HEK293 (cell line): ENCODE results near the gene PPIE.
A peak's percentile ranks its signal among the peaks of the same experiment; 100 is the strongest.

Source experiments
- ZBTB20 ChIP-seq: fragments of 450-650 bp; formaldehyde crosslinking; IDR thresholded peaks from 2 replicates; pipeline ENCODE4 v1.5.1; 2016; ENCODE audit warnings: missing biosample characterization, missing genetic modification characterization
- ZNF132 ChIP-seq: fragments of 450-650 bp; formaldehyde crosslinking; IDR thresholded peaks from 2 replicates; pipeline ENCODE4 v1.5.1; 2017; ENCODE audit warnings: missing biosample characterization, missing genetic modification characterization, borderline replicate concordance
- ZNF157 ChIP-seq: fragments of 450-650 bp; formaldehyde crosslinking; IDR thresholded peaks from 2 replicates; pipeline ENCODE4 v1.5.1; 2016; ENCODE audit warnings: missing biosample characterization, missing genetic modification characterization
- ZNF214 ChIP-seq: fragments of 450-650 bp; formaldehyde crosslinking; IDR thresholded peaks from 2 replicates; pipeline ENCODE4 v1.5.1; 2017; ENCODE audit warnings: missing biosample characterization, mild to moderate bottlenecking, missing genetic modification characterization, borderline replicate concordance
- ZNF266 ChIP-seq: fragments of 450-650 bp; formaldehyde crosslinking; IDR thresholded peaks from 2 replicates; pipeline ENCODE4 v1.5.1; 2016; ENCODE audit warnings: missing biosample characterization, missing genetic modification characterization, low read depth
- ZNF311 ChIP-seq: fragments of 450-650 bp; formaldehyde crosslinking; IDR thresholded peaks from 2 replicates; pipeline ENCODE4 v1.5.1; 2017; ENCODE audit warnings: missing biosample characterization, missing genetic modification characterization, borderline replicate concordance
- ZNF433 ChIP-seq: fragments of 450-650 bp; formaldehyde crosslinking; IDR thresholded peaks from 2 replicates; pipeline ENCODE4 v1.5.1; 2016; ENCODE audit warnings: missing biosample characterization, missing genetic modification characterization, low read depth
- ZNF501 ChIP-seq: fragments of 450-650 bp; formaldehyde crosslinking; IDR thresholded peaks from 2 replicates; pipeline ENCODE4 v1.5.1; 2016; ENCODE audit warnings: missing biosample characterization, missing genetic modification characterization
- ZNF510 ChIP-seq: fragments of 450-650 bp; formaldehyde crosslinking; IDR thresholded peaks from 2 replicates; pipeline ENCODE4 v1.5.1; 2018; ENCODE audit warnings: mild to moderate bottlenecking, missing genetic modification characterization, missing biosample characterization; ENCODE audit not compliant: insufficient replicate concordance
- ZNF548 ChIP-seq: fragments of 450-650 bp; formaldehyde crosslinking; IDR thresholded peaks from 2 replicates; pipeline ENCODE4 v1.5.1; 2016; ENCODE audit warnings: missing biosample characterization, missing genetic modification characterization
- ZNF558 ChIP-seq: fragments of 450-650 bp; formaldehyde crosslinking; IDR thresholded peaks from 2 replicates; pipeline ENCODE4 v1.5.1; 2016; ENCODE audit warnings: missing biosample characterization, missing genetic modification characterization
- ZNF561 ChIP-seq: fragments of 450-650 bp; IDR thresholded peaks from 2 replicates; pipeline ENCODE4 v1.5.1; 2018; ENCODE audit warnings: missing biosample characterization, missing genetic modification characterization, borderline replicate concordance
- ZNF76 ChIP-seq: fragments of 450-650 bp; formaldehyde crosslinking; IDR thresholded peaks from 2 replicates; pipeline ENCODE4; 2016; ENCODE audit warnings: low read depth, missing biosample characterization, missing genetic modification characterization, borderline replicate concordance
- ZNF843 ChIP-seq: fragments of 450-650 bp; formaldehyde crosslinking; IDR thresholded peaks from 2 replicates; pipeline ENCODE4 v1.5.1; 2016; ENCODE audit warnings: missing biosample characterization, missing genetic modification characterization
- ZSCAN30 ChIP-seq: fragments of 450-650 bp; IDR thresholded peaks from 2 replicates; pipeline ENCODE4 v1.5.1; 2018; ENCODE audit warnings: missing biosample characterization, mild to moderate bottlenecking, missing genetic modification characterization, moderate library complexity
- ZXDB ChIP-seq: fragments of 450-650 bp; formaldehyde crosslinking; IDR thresholded peaks from 2 replicates; pipeline ENCODE4 v1.5.1; 2016; ENCODE audit warnings: missing biosample characterization, missing genetic modification characterization
- TF ChIP-seq, protein P1 (sequence below): fragments of 450-650 bp; IDR thresholded peaks from 2 replicates; pipeline ENCODE4 v1.5.1; 2018; ENCODE audit warnings: missing biosample characterization, mild to moderate bottlenecking, missing genetic modification characterization
- TF ChIP-seq, protein P2 (sequence below): fragments of 450-650 bp; formaldehyde crosslinking; IDR thresholded peaks from 2 replicates; pipeline ENCODE4; 2016; ENCODE audit warnings: missing biosample characterization, missing genetic modification characterization
- TF ChIP-seq, protein P3 (sequence below): fragments of 450-650 bp; formaldehyde crosslinking; IDR thresholded peaks from 2 replicates; pipeline ENCODE4 v1.5.1; 2017; ENCODE audit warnings: missing biosample characterization, missing genetic modification characterization
- TF ChIP-seq, protein P4 (sequence below): fragments of 450-650 bp; formaldehyde crosslinking; IDR thresholded peaks from 2 replicates; pipeline ENCODE4 v1.5.1; 2016; ENCODE audit warnings: missing biosample characterization, missing genetic modification characterization
- TF ChIP-seq, protein P5 (sequence below): fragments of 450-650 bp; formaldehyde crosslinking; IDR thresholded peaks from 2 replicates; pipeline ENCODE4 v1.5.1; 2016; ENCODE audit warnings: missing biosample characterization, missing genetic modification characterization
- TF ChIP-seq, protein P6 (sequence below): fragments of 450-650 bp; formaldehyde crosslinking; IDR thresholded peaks from 2 replicates; pipeline ENCODE4 v1.5.1; 2016; ENCODE audit warnings: missing biosample characterization, missing genetic modification characterization
- TF ChIP-seq, protein P7 (sequence below): fragments of 450-650 bp; formaldehyde crosslinking; IDR thresholded peaks from 2 replicates; pipeline ENCODE4 v1.5.1; 2016; ENCODE audit warnings: missing biosample characterization, missing genetic modification characterization
- TF ChIP-seq, protein P8 (sequence below): fragments of 450-650 bp; formaldehyde crosslinking; IDR thresholded peaks from 2 replicates; pipeline ENCODE4 v1.5.1; 2016; ENCODE audit warnings: missing biosample characterization, missing genetic modification characterization

Gene PPIE

DNA sequence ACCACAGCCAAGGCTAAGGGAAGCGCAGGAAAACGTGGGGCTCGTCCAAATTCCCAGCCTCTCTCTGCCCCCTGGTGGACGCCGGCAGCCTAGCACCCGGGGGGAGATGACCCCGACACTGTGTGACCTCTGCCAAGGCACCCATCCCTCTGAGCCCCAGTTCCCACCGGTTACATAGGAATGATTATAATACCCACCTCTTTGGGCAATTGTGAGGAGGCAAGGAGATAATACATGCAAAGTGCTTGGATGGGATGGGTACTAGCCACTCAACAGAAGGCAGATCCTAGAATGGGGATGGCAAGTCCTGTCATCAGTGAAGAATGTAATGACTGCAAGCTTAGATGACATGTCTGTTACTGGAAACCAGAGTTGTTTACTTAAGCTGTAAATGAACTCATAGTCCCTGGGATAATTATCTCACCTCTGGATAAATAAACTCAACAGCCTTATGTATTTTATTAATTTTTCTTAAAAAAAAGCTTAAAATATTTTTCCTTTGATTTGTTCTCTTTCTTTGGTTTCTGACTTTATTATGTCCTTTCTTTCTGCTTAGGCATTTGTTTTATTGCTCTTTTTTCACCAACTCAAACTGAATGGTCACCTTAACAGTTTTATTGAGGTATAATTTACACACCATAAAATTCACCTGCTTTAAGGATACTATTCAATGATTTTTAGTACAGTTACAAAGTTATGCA is 61.2 kb downstream of the PPIE start (continued):
- TF ChIP-seq, protein P1, sequence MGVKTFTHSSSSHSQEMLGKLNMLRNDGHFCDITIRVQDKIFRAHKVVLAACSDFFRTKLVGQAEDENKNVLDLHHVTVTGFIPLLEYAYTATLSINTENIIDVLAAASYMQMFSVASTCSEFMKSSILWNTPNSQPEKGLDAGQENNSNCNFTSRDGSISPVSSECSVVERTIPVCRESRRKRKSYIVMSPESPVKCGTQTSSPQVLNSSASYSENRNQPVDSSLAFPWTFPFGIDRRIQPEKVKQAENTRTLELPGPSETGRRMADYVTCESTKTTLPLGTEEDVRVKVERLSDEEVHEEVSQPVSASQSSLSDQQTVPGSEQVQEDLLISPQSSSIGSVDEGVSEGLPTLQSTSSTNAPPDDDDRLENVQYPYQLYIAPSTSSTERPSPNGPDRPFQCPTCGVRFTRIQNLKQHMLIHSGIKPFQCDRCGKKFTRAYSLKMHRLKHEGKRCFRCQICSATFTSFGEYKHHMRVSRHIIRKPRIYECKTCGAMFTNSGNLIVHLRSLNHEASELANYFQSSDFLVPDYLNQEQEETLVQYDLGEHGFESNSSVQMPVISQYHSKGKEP (tag by site-specific recombination), result no peak
- TF ChIP-seq ZNF76 (tag by site-specific recombination) (0 out of 2 replicates have a peak, but pooled peaks have one; percentile 10), ZNF548 (tag by site-specific recombination) (no peak), ZNF843 (peak; percentile 69; the same call in 1 of the 2 replicates), ZNF311 (no peak), ZNF561 (no peak), ZNF132 (tag by site-specific recombination) (no peak), ZBTB20 (tag by site-specific recombination) (no peak), ZNF558 (tag by site-specific recombination) (peak; percentile 51; the same call in 1 of the 2 replicates), ZXDB (tag by site-specific recombination) (0 out of 2 replicates have a peak, but pooled peaks have one; percentile 19), ZNF214 (no peak), ZNF266 (tag by site-specific recombination) (no peak), ZNF510 (tag by site-specific recombination) (no peak), ZNF433 (tag by site-specific recombination) (no peak), ZNF501 (tag by site-specific recombination) (peak; percentile 42; the same call in 1 of the 2 replicates), ZNF157 (tag by site-specific recombination) (no peak), ZSCAN30 (0 out of 2 replicates have a peak, but pooled peaks have one; percentile 18)
- TF ChIP-seq, protein P2, sequence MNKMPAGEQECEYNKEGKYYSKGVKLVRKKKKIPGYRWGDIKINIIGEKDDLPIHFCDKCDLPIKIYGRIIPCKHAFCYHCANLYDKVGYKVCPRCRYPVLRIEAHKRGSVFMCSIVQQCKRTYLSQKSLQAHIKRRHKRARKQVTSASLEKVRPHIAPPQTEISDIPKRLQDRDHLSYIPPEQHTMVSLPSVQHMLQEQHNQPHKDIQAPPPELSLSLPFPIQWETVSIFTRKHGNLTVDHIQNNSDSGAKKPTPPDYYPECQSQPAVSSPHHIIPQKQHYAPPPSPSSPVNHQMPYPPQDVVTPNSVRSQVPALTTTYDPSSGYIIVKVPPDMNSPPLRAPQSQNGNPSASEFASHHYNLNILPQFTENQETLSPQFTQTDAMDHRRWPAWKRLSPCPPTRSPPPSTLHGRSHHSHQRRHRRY (tag by site-specific recombination), result no peak
- TF ChIP-seq, protein P3, sequence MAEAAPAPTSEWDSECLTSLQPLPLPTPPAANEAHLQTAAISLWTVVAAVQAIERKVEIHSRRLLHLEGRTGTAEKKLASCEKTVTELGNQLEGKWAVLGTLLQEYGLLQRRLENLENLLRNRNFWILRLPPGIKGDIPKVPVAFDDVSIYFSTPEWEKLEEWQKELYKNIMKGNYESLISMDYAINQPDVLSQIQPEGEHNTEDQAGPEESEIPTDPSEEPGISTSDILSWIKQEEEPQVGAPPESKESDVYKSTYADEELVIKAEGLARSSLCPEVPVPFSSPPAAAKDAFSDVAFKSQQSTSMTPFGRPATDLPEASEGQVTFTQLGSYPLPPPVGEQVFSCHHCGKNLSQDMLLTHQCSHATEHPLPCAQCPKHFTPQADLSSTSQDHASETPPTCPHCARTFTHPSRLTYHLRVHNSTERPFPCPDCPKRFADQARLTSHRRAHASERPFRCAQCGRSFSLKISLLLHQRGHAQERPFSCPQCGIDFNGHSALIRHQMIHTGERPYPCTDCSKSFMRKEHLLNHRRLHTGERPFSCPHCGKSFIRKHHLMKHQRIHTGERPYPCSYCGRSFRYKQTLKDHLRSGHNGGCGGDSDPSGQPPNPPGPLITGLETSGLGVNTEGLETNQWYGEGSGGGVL, result no peak; the same call in 1 of the 2 replicates
- TF ChIP-seq, protein P4, sequence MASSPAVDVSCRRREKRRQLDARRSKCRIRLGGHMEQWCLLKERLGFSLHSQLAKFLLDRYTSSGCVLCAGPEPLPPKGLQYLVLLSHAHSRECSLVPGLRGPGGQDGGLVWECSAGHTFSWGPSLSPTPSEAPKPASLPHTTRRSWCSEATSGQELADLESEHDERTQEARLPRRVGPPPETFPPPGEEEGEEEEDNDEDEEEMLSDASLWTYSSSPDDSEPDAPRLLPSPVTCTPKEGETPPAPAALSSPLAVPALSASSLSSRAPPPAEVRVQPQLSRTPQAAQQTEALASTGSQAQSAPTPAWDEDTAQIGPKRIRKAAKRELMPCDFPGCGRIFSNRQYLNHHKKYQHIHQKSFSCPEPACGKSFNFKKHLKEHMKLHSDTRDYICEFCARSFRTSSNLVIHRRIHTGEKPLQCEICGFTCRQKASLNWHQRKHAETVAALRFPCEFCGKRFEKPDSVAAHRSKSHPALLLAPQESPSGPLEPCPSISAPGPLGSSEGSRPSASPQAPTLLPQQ (tag by site-specific recombination), result peak; percentile 68
- TF ChIP-seq, protein P5, sequence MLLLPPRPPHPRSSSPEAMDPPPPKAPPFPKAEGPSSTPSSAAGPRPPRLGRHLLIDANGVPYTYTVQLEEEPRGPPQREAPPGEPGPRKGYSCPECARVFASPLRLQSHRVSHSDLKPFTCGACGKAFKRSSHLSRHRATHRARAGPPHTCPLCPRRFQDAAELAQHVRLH (tag by site-specific recombination), result no peak
- TF ChIP-seq, protein P6, sequence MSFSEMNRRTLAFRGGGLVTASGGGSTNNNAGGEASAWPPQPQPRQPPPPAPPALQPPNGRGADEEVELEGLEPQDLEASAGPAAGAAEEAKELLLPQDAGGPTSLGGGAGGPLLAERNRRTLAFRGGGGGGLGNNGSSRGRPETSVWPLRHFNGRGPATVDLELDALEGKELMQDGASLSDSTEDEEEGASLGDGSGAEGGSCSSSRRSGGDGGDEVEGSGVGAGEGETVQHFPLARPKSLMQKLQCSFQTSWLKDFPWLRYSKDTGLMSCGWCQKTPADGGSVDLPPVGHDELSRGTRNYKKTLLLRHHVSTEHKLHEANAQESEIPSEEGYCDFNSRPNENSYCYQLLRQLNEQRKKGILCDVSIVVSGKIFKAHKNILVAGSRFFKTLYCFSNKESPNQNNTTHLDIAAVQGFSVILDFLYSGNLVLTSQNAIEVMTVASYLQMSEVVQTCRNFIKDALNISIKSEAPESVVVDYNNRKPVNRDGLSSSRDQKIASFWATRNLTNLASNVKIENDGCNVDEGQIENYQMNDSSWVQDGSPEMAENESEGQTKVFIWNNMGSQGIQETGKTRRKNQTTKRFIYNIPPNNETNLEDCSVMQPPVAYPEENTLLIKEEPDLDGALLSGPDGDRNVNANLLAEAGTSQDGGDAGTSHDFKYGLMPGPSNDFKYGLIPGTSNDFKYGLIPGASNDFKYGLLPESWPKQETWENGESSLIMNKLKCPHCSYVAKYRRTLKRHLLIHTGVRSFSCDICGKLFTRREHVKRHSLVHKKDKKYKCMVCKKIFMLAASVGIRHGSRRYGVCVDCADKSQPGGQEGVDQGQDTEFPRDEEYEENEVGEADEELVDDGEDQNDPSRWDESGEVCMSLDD (tag by site-specific recombination), result peak; percentile 85
- TF ChIP-seq, protein P7, sequence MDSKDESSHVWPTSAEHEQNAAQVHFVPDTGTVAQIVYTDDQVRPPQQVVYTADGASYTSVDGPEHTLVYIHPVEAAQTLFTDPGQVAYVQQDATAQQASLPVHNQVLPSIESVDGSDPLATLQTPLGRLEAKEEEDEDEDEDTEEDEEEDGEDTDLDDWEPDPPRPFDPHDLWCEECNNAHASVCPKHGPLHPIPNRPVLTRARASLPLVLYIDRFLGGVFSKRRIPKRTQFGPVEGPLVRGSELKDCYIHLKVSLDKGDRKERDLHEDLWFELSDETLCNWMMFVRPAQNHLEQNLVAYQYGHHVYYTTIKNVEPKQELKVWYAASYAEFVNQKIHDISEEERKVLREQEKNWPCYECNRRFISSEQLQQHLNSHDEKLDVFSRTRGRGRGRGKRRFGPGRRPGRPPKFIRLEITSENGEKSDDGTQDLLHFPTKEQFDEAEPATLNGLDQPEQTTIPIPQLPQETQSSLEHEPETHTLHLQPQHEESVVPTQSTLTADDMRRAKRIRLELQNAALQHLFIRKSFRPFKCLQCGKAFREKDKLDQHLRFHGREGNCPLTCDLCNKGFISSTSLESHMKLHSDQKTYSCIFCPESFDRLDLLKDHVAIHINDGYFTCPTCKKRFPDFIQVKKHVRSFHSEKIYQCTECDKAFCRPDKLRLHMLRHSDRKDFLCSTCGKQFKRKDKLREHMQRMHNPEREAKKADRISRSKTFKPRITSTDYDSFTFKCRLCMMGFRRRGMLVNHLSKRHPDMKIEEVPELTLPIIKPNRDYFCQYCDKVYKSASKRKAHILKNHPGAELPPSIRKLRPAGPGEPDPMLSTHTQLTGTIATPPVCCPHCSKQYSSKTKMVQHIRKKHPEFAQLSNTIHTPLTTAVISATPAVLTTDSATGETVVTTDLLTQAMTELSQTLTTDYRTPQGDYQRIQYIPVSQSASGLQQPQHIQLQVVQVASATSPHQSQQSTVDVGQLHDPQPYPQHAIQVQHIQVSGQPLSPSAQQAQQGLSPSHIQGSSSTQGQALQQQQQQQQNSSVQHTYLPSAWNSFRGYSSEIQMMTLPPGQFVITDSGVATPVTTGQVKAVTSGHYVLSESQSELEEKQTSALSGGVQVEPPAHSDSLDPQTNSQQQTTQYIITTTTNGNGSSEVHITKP (tag by site-specific recombination), result no peak
- TF ChIP-seq, protein P8, sequence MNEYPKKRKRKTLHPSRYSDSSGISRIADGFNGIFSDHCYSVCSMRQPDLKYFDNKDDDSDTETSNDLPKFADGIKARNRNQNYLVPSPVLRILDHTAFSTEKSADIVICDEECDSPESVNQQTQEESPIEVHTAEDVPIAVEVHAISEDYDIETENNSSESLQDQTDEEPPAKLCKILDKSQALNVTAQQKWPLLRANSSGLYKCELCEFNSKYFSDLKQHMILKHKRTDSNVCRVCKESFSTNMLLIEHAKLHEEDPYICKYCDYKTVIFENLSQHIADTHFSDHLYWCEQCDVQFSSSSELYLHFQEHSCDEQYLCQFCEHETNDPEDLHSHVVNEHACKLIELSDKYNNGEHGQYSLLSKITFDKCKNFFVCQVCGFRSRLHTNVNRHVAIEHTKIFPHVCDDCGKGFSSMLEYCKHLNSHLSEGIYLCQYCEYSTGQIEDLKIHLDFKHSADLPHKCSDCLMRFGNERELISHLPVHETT (tag by site-specific recombination), result peak; percentile 77
